Articular chondrocyte of knee joint (primary cell): Measurements from ENCODE around the gene WDR7. TPM values are rescaled to one million over a fixed set of nuclear protein-coding genes. Genes with fewer than 3 reads are reported as not detected.

Source experiments
- small RNA-seq: library from RNA; depleted of rRNA; stranded (forward); fragments of <200 nt; gene quantifications from one replicate; pipeline ENCODE3, GENCODE V24; 2012
- total RNA-seq: library from RNA; depleted of rRNA; stranded (reverse); fragments of >200 nt; gene quantifications from 2 replicates; pipeline ENCODE4 v1.2.3, GENCODE V29; 2012

WDR7 gene
- 23.0 and 23.6 TPM in 2 replicates for total RNA-seq

GRCh38 chr18:56650944-56651770 lies at the start of gene WDR7:
WDR7 (plus strand) TSS chr18:56651359; CDS start chr18:56672516, 21,157 bp downstream.

GRCh38 chr18:56638232-56639103 lies 12.7 kb upstream of the WDR7 start, which contains the start of gene TXNL1:
TXNL1 (minus strand) TSS chr18:56638592; CDS start chr18:56638440, 152 bp downstream.

Small RNA genes within 50 kb of the gene (small RNA-seq; reads per million reads assigned to genes)
- gene RF00012 (not detected), gene RF00019 (not detected)

Other genes with a start within 250 kb of the WDR7 start
- 59.1 and 70.5 TPM in 2 replicates for gene TXNL1, start 12.8 kb upstream of the WDR7 start, total RNA-seq